GM12878 (cell line): Measurements from ENCODE around the gene NUDT16L1. TPM values are rescaled to one million over a fixed set of nuclear protein-coding genes. Genes with fewer than 3 reads are reported as not detected.

Experiments used
- CBX5 ChIP-seq: sonication (generic); IDR thresholded peaks from 2 replicates; pipeline ENCODE4 v1.6.1; 2016; ENCODE audit warnings: low read depth, moderate library complexity, mild to moderate bottlenecking, inconsistent platforms
- polyA plus RNA-seq, 11 experiments: library from polyadenylated mRNA; depleted of rRNA in 4 of 11; unstranded in 6 of 11; stranded (reverse) in 5 of 11; fragments of >200 nt; fragmentation: Nextera tagmentation in 4 of 11; fragmentation: Illumina TruSeq in 1 of 11; extraction: Ambion mirVana in 4 of 11; extraction: Trizol in 1 of 11; gene quantifications; 1 replicate in 1 of 11; 2 replicates in 10 of 11; pipeline versions ENCODE4 v1.2.1 to v1.2.3, GENCODE V29; 2011 to 2016; ENCODE audit warnings: inconsistent platforms in 2 of 11, missing spikeins in 2 of 11, low read depth in 1 of 11
- total RNA-seq, 4 experiments: library from RNA; depleted of rRNA in 3 of 4; stranded (reverse); fragments of >200 nt in 3 of 4; fragmentation: Illumina TruSeq in 1 of 4; extraction: Trizol in 1 of 4; gene quantifications; 2 replicates each; pipeline versions ENCODE4 v1.2.1 to v1.2.3, GENCODE V29; 2013 to 2021
- TF ChIP-seq, protein P1 (sequence below): IDR thresholded peaks from 2 replicates; pipeline ENCODE4 v1.6.1; 2012; ENCODE audit warnings: mild to moderate bottlenecking, low read depth, low read length
- TF ChIP-seq, protein P2 (sequence below): fragments of 450-650 bp; IDR thresholded peaks from 2 replicates; pipeline ENCODE4 v1.6.1; 2017; ENCODE audit warnings: antibody characterized with exemption, mild to moderate bottlenecking, moderate library complexity
- TF ChIP-seq, protein P3 (sequence below): fragments of 450-650 bp; formaldehyde crosslinking; IDR thresholded peaks from 2 replicates; pipeline ENCODE4 v1.4.0; 2022; ENCODE audit warnings: mild to moderate bottlenecking, moderate library complexity
- TF ChIP-seq, protein P4 (sequence below): fragments of 450-650 bp; IDR thresholded peaks from 2 replicates; pipeline ENCODE4 v1.6.1; 2016; ENCODE audit warnings: mild to moderate bottlenecking, moderate library complexity, borderline replicate concordance
- TF ChIP-seq, protein P5 (sequence below): IDR thresholded peaks from 2 replicates; pipeline ENCODE4 v1.6.1; 2011; ENCODE audit warnings: low read depth, mild to moderate bottlenecking, low read length, moderate library complexity, borderline replicate concordance; ENCODE audit errors: extremely low read depth
- TF ChIP-seq, protein P6 (sequence below): IDR thresholded peaks from 2 replicates; pipeline ENCODE4 v1.6.1; 2012; ENCODE audit warnings: low read depth, low read length, improper control_type of control experiment

The NUDT16L1 gene
- total and polyA plus RNA-seq, 10 of the 15 experiments (the other 5 are each of a cell fraction or from before 2014, with no cell fraction given) = 1.4 to 77.7 (median 28.9) TPM

DNA sequence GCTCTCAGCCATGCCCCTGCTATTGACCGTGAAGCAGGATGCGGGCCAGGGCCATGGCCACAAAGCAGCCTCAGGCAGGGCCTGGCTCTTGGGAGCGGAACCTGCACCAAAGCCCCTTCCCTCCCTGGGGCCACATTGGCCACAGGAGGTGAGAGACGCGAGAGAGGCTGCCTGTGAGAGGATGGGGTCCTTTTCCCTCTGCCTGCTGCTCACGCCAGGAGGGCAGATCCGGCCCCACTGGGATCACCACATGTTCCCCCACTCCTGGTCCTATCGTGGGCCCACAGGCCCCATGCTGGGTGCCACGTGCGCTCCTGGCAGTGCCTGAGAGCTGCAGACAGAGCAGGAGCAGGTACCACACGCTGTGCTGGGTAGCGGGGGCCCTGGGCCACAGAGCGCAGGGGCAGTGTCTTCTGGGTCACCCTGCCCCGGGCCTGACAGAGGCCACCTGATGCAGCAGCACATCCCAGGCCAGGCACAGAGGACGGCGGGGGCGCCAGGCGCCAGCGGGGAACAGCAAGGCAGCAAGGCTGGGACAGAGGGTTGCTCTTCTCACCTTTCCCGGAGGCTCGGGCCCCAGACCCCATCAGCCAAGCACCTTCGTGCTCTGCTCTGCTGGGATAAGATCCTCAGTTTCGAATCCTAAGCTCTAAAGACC lies 9.2 kb upstream of the NUDT16L1 start (continued):
- TF ChIP-seq, protein P1, sequence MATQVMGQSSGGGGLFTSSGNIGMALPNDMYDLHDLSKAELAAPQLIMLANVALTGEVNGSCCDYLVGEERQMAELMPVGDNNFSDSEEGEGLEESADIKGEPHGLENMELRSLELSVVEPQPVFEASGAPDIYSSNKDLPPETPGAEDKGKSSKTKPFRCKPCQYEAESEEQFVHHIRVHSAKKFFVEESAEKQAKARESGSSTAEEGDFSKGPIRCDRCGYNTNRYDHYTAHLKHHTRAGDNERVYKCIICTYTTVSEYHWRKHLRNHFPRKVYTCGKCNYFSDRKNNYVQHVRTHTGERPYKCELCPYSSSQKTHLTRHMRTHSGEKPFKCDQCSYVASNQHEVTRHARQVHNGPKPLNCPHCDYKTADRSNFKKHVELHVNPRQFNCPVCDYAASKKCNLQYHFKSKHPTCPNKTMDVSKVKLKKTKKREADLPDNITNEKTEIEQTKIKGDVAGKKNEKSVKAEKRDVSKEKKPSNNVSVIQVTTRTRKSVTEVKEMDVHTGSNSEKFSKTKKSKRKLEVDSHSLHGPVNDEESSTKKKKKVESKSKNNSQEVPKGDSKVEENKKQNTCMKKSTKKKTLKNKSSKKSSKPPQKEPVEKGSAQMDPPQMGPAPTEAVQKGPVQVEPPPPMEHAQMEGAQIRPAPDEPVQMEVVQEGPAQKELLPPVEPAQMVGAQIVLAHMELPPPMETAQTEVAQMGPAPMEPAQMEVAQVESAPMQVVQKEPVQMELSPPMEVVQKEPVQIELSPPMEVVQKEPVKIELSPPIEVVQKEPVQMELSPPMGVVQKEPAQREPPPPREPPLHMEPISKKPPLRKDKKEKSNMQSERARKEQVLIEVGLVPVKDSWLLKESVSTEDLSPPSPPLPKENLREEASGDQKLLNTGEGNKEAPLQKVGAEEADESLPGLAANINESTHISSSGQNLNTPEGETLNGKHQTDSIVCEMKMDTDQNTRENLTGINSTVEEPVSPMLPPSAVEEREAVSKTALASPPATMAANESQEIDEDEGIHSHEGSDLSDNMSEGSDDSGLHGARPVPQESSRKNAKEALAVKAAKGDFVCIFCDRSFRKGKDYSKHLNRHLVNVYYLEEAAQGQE = no peak
- TF ChIP-seq, protein P2, sequence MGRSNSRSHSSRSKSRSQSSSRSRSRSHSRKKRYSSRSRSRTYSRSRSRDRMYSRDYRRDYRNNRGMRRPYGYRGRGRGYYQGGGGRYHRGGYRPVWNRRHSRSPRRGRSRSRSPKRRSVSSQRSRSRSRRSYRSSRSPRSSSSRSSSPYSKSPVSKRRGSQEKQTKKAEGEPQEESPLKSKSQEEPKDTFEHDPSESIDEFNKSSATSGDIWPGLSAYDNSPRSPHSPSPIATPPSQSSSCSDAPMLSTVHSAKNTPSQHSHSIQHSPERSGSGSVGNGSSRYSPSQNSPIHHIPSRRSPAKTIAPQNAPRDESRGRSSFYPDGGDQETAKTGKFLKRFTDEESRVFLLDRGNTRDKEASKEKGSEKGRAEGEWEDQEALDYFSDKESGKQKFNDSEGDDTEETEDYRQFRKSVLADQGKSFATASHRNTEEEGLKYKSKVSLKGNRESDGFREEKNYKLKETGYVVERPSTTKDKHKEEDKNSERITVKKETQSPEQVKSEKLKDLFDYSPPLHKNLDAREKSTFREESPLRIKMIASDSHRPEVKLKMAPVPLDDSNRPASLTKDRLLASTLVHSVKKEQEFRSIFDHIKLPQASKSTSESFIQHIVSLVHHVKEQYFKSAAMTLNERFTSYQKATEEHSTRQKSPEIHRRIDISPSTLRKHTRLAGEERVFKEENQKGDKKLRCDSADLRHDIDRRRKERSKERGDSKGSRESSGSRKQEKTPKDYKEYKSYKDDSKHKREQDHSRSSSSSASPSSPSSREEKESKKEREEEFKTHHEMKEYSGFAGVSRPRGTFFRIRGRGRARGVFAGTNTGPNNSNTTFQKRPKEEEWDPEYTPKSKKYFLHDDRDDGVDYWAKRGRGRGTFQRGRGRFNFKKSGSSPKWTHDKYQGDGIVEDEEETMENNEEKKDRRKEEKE = no peak
- TF ChIP-seq, protein P3, sequence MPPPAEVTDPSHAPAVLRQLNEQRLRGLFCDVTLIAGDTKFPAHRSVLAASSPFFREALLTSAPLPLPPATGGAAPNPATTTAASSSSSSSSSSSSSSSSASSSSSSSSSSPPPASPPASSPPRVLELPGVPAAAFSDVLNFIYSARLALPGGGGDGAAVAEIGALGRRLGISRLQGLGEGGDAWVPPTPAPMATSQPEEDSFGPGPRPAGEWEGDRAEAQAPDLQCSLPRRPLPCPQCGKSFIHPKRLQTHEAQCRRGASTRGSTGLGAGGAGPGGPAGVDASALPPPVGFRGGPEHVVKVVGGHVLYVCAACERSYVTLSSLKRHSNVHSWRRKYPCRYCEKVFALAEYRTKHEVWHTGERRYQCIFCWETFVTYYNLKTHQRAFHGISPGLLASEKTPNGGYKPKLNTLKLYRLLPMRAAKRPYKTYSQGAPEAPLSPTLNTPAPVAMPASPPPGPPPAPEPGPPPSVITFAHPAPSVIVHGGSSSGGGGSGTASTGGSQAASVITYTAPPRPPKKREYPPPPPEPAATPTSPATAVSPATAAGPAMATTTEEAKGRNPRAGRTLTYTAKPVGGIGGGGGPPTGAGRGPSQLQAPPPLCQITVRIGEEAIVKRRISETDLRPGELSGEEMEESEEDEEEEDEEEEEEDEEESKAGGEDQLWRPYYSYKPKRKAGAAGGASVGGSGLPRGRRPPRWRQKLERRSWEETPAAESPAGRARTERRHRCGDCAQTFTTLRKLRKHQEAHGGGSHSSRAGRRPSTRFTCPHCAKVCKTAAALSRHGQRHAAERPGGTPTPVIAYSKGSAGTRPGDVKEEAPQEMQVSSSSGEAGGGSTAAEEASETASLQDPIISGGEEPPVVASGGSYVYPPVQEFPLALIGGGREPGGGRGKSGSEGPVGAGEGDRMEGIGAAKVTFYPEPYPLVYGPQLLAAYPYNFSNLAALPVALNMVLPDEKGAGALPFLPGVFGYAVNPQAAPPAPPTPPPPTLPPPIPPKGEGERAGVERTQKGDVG (CRISPR knock-in tag) = no peak
- TF ChIP-seq, protein P4, sequence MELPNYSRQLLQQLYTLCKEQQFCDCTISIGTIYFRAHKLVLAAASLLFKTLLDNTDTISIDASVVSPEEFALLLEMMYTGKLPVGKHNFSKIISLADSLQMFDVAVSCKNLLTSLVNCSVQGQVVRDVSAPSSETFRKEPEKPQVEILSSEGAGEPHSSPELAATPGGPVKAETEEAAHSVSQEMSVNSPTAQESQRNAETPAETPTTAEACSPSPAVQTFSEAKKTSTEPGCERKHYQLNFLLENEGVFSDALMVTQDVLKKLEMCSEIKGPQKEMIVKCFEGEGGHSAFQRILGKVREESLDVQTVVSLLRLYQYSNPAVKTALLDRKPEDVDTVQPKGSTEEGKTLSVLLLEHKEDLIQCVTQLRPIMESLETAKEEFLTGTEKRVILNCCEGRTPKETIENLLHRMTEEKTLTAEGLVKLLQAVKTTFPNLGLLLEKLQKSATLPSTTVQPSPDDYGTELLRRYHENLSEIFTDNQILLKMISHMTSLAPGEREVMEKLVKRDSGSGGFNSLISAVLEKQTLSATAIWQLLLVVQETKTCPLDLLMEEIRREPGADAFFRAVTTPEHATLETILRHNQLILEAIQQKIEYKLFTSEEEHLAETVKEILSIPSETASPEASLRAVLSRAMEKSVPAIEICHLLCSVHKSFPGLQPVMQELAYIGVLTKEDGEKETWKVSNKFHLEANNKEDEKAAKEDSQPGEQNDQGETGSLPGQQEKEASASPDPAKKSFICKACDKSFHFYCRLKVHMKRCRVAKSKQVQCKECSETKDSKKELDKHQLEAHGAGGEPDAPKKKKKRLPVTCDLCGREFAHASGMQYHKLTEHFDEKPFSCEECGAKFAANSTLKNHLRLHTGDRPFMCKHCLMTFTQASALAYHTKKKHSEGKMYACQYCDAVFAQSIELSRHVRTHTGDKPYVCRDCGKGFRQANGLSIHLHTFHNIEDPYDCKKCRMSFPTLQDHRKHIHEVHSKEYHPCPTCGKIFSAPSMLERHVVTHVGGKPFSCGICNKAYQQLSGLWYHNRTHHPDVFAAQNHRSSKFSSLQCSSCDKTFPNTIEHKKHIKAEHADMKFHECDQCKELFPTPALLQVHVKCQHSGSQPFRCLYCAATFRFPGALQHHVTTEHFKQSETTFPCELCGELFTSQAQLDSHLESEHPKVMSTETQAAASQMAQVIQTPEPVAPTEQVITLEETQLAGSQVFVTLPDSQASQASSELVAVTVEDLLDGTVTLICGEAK = no peak
- TF ChIP-seq CBX5 = no peak
- TF ChIP-seq, protein P5, sequence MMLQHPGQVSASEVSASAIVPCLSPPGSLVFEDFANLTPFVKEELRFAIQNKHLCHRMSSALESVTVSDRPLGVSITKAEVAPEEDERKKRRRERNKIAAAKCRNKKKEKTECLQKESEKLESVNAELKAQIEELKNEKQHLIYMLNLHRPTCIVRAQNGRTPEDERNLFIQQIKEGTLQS = no peak
- TF ChIP-seq, protein P6, sequence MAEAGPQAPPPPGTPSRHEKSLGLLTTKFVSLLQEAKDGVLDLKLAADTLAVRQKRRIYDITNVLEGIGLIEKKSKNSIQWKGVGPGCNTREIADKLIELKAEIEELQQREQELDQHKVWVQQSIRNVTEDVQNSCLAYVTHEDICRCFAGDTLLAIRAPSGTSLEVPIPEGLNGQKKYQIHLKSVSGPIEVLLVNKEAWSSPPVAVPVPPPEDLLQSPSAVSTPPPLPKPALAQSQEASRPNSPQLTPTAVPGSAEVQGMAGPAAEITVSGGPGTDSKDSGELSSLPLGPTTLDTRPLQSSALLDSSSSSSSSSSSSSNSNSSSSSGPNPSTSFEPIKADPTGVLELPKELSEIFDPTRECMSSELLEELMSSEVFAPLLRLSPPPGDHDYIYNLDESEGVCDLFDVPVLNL = no peak
